ENCODE data around the gene MYO18B. TPM values are rescaled to one million over a fixed set of nuclear protein-coding genes. Genes with fewer than 3 reads are reported as not detected.

Gene MYO18B
- total and polyA plus RNA-seq, 9 donors, result 0.02 to 0.23 (median 0.10) TPM; not detected in 5

GRCh38 chr22:25718135-25718840 is 23.7 kb upstream of the MYO18B start:
- H3K27ac ChIP-seq, result no peak overlapping the region
- TF ChIP-seq EP300 (IDR thresholded peaks at IDR 0.05) (no peak), CTCF (IDR thresholded peaks at IDR 0.05) (no peak), POLR2A (IDR thresholded peaks at IDR 0.05) (no peak)
- no peaks in the 10 kb centered on the region for H3K27me3 ChIP-seq
- no peaks in the 10 kb centered on the region for H3K4me1 ChIP-seq (ENCODE audit: insufficient read depth)
- DNase-seq, result no peak
- no peaks in the 10 kb centered on the region for H3K36me3 ChIP-seq
- WGBS, 3 donors, result 84 to 89% (median 86%) methylated on average over 10 of the region's 10 CpGs
- H3K9me3 ChIP-seq, result no peaks in the 10 kb centered on the region
- intact Hi-C loops (cut with DNase I), result no loop called here
- no peak overlapping the region for H3K4me3 ChIP-seq

- TF ChIP-seq EP300 (IDR thresholded peaks at IDR 0.05) (no peak), CTCF (IDR thresholded peaks at IDR 0.05) (no peak), POLR2A (IDR thresholded peaks at IDR 0.05) (no peak)
- Histone ChIP-seq H3K27me3 (no peaks in the 10 kb centered on the region), H3K27ac (no peak overlapping the region), H3K9me3 (no peaks in the 10 kb centered on the region), H3K4me1 (ENCODE audit: insufficient read depth) (no peaks in the 10 kb centered on the region), H3K4me3 (no peak overlapping the region), H3K36me3 (no peaks in the 10 kb centered on the region)
- DNase-seq, result no peak
- WGBS, 3 donors, result 93 to 96% (median 93%) methylated on average over 16 of the region's 16 CpGs
- intact Hi-C loops (cut with DNase I), result no loop called here
Observed at GRCh38 chr22:25722223-25722622, 19.8 kb upstream of the MYO18B start.

GRCh38 chr22:25722626-25723025 is 19.4 kb upstream of the MYO18B start:
- intact Hi-C loops (cut with DNase I), result no loop called here
- DNase-seq, result no peak
- H3K27ac ChIP-seq, result no peak overlapping the region
- no peaks in the 10 kb centered on the region for H3K36me3 ChIP-seq
- no peaks in the 10 kb centered on the region for H3K4me1 ChIP-seq (ENCODE audit: insufficient read depth)
- WGBS, 3 donors, result 96 to 97% (median 96%) methylated on average over 3 of the region's 3 CpGs
- TF ChIP-seq EP300 (IDR thresholded peaks at IDR 0.05) (no peak), POLR2A (IDR thresholded peaks at IDR 0.05) (no peak), CTCF (IDR thresholded peaks at IDR 0.05) (no peak)
- H3K27me3 ChIP-seq, result no peaks in the 10 kb centered on the region
- no peak overlapping the region for H3K4me3 ChIP-seq
- H3K9me3 ChIP-seq, result no peaks in the 10 kb centered on the region

- WGBS, 3 donors, result 54 to 66% (median 60%) methylated on average over 4 of the region's 4 CpGs
- no peaks in the 10 kb centered on the region for H3K9me3 ChIP-seq
- no peaks in the 10 kb centered on the region for H3K4me1 ChIP-seq (ENCODE audit: insufficient read depth)
- H3K4me3 ChIP-seq, result no peak overlapping the region
- no peak overlapping the region for H3K27ac ChIP-seq
- H3K36me3 ChIP-seq, result no peaks in the 10 kb centered on the region
- no peaks in the 10 kb centered on the region for H3K27me3 ChIP-seq
- intact Hi-C loops (cut with DNase I), result no loop called here
- TF ChIP-seq EP300 (IDR thresholded peaks at IDR 0.05) (no peak), POLR2A (IDR thresholded peaks at IDR 0.05) (no peak), CTCF (IDR thresholded peaks at IDR 0.05) (no peak)
- no peak for DNase-seq
Observed at GRCh38 chr22:25726241-25726640, 15.7 kb upstream of the MYO18B start.

All from ovary (tissue), 9 donors.